HG03457 (cell line): Measurements from ENCODE around the gene ARFGEF2.
"Not testable (repeated sequence)": the region's sequence is repeated elsewhere in the genome, so short reads cannot be mapped to it uniquely, and the experiment has no call there.

Source experiments
- ATAC-seq: cut with Tn5 transposase; IDR thresholded peaks from one replicate; pipeline ENCODE4 v1.9.1; 2021; ENCODE audit warnings: moderate number of reproducible peaks; ENCODE audit not compliant: unreplicated experiment

The ARFGEF2 gene

DNA sequence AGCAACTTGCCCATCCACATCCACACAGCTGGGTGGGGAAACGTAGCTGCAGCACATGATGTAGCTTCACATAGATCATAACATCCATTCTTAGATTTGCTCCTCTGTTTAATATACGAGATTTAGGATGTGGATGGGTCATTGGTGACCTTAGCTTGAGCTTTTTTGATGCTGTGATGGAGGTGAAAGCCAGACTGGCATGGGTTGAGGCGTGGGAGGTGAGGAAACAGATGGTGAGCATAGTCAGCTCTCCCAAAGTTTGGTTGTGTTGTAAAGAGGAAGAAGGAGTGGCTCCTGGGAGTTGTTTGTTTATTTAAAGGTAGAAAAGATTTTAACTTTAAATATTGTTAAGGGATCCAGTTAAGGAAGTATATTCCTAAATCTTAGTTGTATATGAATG is 5.3 kb downstream of the ARFGEF2 start:
- no peak for ATAC-seq

DNA sequence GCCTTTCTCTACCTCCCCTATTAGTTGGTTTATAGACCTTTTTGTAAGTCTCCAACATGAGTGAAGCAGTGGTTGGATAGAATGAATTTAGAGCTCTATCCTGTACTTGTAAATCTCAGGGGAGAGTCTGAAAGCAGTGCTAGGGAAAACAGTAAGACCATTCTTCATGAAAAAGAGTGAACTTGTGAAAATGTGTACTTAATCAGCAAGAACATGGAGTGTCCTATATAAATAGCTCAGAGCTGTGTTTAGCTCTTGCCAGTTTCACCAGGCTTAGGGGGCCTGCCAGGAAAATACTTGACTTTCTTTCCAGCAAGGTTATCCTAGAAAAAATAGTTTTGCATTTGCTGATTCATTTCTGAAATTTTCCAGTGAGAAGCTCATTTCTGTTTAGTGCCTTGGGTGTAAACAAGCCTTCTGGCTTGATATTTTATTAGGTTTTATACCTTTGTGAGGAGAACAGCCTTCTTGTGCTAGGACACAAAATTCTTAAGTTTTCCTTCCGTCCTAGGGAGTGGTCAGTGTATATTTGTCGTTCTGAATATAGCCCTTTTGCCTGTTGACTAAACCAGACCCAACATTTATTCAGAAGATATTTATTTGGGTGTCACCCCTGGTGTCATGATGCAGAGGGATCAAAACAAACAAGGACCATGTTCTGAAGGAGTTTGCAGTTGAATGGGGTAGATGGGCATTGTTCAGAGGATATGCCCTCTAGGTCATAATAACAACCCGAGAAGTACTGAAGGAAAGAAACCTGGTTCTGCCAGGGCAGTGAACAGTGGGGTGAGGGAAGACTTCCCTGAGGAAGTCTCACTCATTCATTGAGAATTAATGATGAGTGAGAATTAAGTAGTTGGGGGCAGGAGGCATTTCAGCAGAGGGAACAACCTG is 7.6 kb downstream of the ARFGEF2 start:
- ATAC-seq, result no peak

DNA sequence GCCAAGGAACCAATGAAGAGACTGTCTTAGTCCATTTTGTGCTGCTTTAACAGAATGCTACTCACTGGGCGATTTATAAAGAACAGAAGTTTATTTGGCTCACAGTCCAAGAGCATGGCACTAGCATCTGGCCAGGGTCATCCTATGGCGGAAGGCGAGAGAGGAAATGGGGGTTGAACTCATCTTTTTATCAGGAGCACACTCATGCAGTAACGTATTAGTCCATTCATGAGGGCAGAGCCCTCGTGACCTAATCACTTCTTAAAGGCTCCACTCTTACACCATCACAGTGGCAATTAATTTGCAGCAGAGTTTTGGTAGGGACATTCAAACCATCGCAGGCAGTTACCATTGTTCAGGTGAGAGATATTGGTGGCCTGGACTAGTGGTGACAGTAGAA is 8.5 kb downstream of the ARFGEF2 start:
- ATAC-seq, result no peak

DNA sequence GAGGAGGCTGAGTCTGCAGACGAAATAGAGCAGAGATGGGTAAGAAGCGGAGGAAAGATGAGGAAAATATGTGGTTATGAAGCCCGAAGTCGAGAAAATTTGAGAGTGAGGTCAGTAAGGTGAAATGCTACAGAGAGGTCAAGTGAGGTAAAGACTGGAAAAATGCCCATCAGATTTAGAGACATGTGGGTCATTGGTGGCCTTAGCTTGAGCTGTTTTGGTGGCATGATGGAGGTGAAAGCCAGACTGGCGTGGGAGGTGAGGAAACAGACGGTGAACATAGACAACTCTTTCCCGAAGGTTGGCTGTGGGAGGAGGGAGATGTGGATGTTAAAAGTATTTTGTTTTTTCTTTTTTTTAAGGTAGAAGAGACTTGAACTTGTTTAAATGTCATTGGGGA is 9.4 kb downstream of the ARFGEF2 start:
- no peak for ATAC-seq

DNA sequence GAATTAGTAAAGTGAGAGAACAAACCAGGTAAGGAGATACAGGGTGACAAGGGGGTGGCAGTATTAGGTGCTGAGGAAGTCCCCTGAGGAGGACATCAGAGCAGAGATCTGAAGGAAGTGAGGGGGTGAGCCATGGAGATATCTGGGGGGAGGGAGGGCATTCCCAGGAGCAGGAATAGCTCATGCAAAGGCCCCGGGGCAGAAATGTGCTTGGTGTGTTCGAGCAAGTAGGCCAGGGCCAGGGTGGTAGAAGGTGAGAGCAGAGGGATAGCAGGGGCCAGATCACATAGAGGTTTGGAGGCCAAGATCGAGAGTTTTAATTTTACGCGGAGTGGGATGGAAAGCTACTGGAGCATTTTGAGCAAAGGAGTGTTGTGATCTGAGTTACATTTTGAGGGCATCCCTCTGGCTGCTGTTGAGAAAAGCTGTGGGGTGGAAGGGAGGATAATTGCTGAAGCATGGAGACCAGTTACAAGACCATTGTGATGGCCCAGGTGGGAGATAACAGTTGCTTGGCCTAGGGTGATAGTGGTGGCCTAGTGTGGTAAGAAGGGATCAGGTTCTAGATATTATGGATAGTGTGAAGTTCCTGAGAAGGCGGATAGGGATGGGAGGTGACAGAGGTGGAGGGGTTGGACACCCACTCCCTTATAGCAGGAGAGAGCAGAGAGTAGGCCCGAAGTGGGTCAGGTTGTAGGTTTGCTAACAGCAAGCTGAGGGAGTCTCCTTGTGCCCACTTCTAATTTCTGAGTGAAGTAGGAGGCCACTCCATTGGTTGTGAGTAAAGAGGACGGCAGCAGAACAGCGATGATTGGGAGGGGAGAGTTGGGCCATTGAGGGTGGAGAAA is 10.2 kb downstream of the ARFGEF2 start:
- no peak for ATAC-seq

DNA sequence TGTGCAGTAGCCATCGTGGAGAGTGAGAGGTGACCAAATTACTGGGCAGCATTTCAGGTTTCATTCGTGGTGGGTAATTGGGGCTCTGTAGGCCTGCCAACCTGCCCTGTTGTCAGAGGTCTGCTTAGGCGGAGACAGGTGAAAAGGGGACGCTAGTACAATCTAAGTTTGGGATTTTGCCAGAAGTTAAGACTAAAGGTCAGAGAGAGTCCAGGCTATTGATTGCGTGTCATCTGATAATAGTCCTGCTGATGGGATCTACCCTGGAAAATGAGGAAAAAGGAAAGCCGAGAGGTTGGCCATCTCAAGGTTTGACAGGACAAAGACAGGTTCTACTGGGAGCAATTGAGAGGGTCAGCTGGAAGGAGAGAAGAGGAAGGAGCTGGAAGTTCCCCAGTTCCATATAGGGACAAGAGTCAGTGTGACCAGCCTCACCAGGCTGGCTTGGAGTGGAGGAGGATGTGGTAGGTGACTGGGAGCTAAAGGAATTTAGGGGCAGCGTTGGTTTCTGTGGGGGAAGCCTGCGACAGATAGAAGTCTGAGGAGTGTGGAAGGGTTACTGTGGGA is 10.9 kb downstream of the ARFGEF2 start:
- ATAC-seq, result no peak

DNA sequence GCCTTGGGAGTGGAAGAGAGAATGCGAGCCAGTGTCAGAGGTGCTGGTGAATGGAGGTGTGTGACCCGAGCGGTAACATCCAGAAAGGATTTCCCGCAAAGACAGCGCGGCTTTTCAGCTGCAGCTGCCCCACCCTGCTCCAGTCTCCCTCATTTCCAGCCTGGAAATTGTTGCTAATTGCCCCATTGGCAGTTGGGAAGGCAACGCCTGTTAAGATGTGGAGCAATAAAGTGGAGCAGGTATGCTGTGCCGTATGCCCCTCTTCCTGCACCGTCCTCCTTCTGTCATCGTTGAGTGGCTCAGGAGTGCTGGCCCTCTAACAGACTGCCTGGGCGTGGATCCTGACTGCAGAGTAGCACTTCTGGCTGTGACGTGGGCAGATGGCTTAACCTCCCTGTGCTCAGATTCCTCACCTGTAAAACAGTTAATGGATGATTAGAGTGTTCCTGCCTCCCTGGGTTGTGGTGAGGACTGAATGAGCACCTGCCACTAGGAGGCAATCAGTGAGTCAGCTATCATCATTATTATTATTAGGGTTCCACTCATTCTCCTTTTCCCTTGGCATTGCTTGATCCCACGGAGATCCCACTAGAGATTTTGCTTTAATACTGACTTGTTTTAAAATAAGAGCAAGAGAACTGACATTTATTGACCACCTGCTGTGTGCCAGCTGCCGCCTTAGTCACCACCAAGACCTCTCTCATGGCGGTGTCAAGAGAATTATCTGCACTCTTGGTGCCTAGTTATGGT is 11.7 kb downstream of the ARFGEF2 start:
- no peak for ATAC-seq

DNA sequence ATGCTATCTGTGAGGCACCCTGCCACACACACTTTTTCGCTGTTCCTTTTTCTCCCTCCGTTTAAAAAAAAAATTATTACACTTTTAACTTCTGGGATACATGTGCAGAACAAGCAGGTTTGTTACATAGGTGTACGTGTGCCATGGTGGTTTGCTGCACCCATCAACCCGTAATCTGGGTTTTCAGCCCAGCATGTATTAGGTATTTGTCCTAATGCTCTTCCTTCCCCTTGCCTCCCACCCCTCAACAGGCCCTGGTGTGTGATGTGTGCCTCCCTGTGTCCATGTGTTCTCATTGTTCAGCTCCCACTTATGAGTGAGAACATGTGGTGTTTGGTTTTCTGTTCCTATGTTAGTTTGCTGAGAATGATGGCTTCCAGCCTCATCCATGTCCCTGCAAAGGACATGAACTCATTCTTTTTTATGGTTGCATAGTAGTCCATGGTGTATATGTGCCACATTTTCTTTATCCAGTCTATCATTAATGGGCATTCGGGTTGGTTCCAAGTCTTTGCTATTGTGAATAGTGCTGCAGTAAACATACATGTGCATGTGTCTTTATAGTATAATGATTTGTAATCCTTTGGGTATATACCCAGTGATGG is 12.9 kb downstream of the ARFGEF2 start:
- not testable (repeated sequence) for ATAC-seq

DNA sequence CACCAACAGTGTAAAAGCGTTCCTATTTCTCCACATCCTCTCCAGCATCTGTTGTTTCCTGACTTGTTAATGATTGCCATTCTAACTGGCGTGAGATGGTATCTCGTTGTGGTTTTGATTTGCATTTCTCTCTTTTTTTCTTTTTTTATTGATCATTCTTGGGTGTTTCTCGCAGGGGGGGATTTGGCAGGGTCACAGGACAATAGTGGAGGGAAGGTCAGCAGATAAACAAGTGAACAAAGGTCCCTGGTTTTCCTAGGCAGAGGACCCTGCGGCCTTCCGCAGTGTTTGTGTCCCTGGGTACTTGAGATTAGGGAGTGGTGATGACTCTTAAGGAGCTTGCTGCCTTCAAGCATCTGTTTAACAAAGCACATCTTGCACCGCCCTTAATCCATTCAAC is 13.5 kb downstream of the ARFGEF2 start:
- ATAC-seq, result not testable (repeated sequence)

DNA sequence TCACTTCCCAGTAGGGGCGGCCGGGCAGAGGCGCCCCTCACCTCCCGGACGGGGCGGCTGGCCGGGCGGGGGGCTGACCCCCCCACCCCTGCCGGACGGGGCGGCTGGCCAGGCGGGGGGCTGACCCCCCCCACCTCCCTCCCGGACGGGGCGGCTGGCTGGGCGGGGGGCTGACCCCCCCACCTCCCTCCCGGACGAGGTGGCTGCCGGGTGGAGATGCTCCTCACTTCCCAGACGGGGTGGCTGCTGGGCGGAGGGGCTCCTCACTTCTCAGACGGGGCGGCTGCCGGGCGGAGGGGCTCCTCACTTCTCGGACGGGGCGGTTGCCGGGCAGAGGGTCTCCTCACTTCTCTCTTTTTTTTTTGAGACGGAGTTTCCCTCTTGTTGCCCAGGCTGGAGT is 14.7 kb downstream of the ARFGEF2 start:
- ATAC-seq, result not testable (repeated sequence)

DNA sequence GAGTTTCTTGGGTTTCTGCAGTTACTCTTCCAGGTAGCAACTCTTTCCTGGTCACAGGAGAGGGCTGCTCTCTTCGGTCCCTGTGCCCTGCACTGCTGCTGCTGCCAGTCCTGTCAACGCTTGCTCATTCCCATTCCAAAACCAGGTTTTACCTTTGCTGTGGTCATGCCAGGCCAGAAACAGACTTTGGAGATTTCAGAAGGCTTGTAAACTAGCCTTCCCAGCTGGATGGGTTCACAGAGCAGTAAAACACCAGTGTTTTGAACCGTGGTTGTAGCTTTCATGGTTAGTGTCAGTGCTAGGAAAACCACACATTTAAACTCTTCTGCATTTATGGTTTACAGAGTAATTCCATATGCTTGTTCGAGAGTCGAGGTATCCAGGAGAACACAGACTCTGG is 16.2 kb downstream of the ARFGEF2 start:
- ATAC-seq, result no peak

DNA sequence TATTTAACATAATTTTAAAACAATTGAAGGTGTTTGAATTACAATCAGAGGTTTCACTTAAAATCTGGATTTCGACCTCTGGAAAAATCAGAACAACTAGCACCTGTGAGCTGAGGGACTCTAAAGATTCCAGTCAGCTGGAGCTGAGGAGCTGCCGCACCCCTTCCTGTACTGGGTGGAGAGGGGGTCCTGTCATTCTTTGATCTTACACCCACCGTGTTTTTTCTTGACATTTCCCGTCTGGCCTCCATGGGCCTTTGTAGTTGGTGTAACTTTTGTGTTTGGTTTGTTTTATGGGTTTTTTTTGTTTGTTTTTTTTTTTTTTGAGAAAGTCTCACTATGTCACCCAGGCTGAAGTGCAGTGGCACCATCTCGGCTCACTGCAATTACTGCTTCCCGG is 17.2 kb downstream of the ARFGEF2 start:
- ATAC-seq, result no peak

DNA sequence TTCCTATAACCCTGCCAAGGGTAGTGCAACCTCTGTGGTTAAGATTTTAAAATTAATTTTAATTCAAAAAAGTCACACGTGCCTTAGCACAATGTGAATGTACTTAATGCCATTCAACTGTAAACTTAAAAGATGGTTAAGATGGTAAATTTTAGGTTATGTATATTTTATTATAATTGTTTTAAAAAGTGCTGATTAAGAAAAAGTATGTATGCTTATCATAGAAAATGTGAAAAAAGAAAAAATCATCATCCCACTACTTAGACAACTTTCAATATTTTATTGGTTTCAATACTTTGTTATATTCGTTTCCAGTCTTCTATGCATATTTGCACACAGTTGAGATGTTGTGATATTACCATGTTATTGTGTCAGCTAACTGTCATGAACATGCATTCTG is 18.7 kb downstream of the ARFGEF2 start:
- no peak for ATAC-seq

DNA sequence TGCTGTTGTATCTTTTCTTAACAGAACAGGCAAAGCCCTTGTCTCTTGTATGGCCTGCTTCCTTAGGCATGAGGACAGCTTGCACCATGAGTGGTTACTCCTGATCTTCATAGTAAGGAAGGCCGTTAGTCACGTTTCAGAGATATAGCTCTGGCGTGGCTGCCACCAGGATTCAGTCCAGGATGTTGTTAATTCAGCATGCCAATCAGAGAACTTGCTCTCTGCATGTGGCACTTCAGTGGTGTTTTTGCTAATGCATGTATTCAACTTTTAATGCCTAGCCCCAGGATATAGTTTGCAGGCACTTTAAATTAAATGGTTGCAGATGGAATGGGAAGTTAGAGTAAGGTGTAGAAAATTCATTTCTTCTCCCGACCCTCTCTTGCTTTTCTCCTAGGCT is 20.0 kb downstream of the ARFGEF2 start:
- ATAC-seq, result no peak

DNA sequence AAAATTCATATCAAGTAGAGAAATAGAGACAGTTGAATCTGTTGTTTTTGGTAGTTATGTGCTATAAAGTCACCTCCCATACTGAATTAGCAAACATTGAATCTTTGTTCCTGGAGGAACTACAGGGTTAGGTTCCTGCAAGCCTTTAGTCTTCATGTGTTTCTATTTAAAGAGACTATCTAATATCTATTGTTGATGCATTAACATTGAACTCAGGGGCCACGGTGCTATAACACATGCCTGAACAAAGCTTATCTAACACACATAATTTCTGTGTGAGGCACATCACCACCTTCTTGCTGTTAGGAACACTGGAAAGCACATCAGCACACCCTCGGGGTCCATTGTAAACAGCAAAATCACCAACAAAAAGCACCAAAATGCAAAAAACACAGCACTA is 21.2 kb downstream of the ARFGEF2 start:
- ATAC-seq, result no peak

DNA sequence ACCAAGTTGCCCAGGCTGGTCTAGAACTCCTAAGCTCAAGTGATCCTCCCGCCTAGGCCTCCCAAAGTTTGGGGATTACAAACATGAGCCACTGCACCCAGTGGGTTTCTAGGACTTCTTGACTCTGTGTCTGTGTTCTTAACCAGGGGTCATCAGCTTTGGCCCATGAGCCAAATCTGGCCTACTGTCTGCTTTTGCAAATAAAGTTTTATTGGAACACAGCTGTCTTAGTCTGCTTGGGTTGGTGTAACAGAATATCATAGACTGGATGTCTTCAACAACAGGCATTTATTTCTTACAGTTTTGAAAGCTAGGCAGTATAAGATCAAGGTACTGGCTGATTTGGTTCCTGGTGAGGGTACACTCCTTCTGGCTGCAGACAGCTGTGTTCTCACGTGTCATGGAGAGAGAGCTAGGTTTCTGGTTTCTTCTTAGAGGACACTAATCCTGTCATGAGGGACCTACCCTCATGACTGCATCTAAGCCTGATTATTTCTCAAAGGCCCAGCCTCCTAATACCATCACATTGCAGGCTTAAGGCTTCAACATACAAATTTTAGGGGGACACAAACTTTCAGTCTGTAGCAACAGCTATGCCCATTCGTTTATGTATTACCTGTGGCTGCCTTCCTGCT is 23.3 kb downstream of the ARFGEF2 start:
- ATAC-seq, result no peak

DNA sequence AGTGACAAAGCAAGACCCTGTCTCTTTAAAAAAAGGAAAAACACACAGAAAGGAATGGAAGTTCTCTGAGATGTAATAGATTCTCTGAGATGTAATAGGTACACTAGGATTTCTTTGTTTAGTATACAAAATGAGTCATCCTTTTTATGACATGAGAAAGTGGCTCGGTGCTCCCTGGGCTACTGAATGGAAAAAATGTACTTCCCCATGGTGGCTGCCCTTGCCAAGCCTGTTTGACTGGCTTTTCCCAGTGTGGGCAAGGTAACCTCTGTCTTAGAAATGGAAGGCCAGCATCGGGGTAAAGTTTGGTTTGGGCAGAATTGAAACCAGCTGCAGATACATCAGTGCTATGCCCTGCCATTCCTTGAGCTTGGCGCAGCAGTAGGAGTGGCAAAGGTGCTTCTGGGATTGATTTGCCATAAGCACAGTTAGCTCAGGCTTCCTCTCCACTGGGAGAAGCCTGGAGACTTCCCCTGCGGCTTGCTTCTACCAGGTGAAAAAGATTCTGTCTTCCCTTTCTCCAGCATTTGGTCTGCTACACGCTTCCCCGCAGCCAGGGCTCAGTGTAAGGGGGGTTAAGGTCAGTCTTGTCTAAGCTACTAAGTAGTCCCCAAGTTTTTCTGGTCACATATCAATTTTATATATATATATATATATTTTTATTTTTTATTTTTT is 24.5 kb downstream of the ARFGEF2 start:
- no peak for ATAC-seq

DNA sequence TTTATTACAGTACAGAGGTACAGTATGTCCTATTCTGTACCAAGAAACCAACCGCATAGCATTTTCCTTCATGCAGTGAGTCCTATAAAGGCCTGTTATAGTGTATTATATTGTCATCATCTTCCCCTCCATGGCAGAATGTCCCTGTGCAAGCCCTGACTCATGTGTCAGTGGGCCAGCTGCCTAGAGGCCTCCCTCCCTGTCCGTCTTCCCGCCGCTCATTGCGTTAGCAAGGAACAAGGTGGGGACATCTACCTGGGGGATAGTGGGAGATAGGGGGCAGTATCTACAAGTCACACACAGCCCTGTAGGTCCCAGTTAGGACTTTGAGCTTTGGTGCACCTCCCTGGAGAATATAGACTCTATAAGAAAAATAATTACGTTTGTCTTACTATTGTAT is 27.1 kb downstream of the ARFGEF2 start:
- no peak for ATAC-seq

DNA sequence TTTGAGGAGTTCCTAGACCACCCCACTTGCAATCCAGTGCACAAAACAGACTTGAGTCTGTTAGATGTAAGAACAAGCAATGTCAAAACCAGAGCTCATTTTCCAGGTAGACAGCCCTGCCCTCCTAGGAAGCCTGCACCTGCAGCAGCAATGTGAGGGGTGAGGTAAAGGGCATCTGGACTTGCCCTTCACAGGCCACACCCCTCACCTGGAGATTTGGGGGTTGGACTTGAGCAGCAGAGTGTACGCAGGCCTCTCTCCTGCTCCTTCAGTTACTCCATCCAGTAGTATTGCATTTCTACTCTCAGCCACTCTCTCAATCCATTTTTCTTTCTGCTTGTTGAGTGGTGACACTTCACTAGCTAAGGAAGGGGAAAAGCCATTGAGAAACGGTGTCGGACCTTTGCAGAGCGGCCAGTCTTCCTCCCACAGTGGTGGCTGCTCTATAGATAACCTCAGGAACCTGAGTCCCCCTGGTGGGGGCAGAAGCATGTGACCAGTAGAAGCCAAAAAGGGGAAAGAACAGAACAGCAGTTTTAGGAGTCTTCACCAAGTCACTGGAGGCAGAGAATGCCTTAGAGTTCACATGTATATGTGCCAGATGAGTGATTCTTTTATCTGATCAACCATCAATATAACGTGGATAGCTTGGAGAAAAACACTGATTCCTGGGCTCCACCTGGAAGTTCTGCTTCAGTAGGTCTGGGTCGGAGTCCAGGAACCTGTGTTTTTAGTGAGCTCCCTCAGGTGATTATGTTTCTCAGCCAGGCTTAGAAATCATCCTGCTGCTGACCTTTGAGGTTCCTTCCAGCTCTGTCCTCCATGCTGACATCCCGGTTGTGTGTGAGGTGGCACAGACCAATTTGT is 28.0 kb downstream of the ARFGEF2 start:
- ATAC-seq, result no peak
